GM21825 (cell line): ENCODE results near the gene SLMAP.
"Not testable (repeated sequence)": the region's sequence is repeated elsewhere in the genome, so short reads cannot be mapped to it uniquely, and the experiment has no call there.

ENCODE experiments used
- ATAC-seq: cut with Tn5 transposase; IDR thresholded peaks from one replicate; pipeline ENCODE4 v1.9.1; 2021; ENCODE audit warnings: mild to moderate bottlenecking, moderate library complexity; ENCODE audit not compliant: unreplicated experiment

The SLMAP gene

DNA sequence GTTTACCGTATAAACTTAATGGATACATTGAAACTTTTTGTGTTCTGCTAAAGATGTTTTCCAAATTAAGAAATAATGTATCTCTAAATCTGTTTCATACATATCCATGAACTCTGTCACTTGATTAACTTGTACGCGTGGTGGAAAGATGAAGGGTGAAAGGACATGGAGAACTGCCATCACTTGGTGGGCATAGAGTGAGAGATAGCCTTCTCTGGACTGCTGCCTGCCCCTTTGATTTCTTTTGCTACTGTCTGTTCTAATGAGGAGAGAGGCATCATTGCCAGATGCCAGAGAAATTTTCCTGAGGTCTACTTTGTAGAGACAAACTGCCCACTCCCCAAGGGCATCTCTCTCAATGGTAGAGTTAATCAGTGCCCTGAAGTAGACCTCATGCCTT is 120.5 kb downstream of the SLMAP start:
- ATAC-seq, result no peak

DNA sequence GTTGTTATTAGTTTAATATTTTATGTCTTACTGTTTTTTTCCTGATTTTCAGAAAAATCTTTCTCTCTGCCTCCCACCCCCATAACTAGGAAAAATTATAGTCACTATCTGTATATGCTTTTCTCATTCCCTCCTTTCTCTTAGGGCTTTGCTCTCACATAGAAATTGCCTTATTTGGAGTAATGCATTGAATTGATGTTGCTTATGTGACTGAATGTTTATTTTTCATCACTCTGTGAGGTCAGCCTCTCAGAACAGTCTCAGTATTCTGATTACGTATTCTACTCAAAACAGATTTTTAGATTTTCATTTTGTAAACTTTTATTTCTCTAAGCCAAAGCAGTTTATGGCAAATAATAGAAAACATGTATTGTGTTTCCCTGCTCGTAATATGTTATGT is 121.0 kb downstream of the SLMAP start:
- no peak for ATAC-seq

DNA sequence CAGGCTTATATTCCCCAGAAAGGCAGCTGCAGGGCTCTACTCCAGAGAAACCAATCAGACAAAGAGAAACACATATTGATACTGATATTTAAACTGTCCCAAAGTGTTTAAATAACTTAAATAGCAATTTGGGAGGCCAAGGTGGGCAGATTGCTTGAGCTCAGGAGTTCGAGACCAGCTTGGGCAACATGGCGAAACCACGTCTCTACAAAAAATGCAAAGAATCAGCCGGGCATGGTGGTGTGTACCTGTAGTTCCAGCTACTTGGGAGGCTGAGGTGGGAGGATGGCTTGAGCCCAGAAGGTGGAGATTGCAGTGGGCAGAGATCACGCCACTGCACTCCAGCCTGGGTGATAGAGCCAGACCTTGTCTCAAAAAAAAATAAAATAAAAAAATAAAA is 128.3 kb downstream of the SLMAP start:
- ATAC-seq, result not testable (repeated sequence)

DNA sequence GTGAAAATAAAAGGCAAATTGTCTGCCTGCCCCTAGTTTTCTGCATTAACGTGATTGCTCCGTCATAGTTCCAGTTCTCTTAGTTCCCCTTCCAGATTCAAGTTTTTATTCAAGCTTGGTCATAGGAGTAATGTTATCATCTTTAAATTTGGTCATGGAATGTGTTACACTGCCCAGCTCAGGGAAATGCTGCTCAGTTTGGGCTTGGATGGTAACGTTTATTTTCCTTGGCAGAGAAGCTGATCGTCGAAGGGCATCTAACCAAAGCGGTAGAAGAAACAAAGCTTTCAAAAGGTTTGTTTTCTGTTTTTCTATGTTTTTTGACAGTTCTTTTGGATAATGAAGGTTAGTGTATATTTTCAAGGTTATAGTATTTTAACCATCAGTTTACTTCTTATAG is 133.7 kb downstream of the SLMAP start:
- no peak for ATAC-seq

DNA sequence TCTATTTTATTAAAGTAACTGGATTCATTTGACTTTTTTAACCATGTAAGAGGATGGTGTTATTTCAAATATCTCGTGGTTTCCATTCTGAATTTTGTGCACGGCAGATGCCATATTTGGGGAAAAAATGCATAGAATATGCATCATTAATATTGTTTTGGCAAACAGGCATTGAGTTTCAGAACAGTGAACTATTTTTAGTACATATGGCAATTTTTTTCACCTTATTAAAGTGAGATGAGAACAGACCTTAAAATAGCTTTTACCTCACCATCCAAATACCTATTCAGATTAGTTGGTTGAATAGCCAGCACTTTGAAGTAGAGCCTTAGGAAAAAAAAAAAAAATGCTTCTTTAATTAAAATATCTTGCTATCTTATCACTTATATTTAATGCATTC is 134.8 kb downstream of the SLMAP start:
- ATAC-seq, result no peak

DNA sequence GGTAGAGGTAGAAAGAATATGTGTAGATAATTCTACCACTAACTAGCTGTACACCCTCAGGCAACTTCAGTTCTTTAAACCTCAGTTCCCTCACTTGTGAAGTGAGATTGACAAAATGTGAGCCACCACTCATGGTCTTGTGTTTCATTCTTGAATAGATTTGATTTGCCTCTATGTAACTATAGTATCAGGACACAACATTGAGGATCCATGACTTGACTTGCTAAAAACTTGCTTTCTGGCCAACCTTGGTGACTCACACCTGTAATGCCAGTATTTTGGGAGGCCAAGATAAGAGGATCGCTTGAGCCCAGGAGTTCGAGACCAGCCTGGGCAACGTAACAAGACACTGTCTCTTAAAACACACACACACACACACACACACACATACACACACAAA is 136.3 kb downstream of the SLMAP start:
- no peak for ATAC-seq

DNA sequence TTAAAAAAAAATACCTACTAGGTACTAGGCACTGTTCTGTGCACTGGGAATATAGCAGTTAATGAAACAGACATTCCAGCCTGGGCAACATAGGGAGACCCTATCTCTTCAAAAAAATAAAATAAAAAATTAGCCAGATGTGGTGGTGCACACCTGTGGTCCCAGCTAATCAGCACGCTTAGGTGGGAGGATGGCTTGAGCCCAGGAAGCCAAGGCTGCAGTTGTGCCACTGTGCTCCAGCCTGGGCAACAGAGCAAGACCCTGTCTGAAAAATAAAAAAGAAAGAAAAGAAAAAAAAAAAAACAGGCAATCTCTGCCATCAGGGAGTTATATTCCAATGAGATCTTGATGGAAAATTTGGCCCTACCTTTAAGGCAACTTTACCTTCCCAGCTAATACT is 137.0 kb downstream of the SLMAP start:
- no peak for ATAC-seq

DNA sequence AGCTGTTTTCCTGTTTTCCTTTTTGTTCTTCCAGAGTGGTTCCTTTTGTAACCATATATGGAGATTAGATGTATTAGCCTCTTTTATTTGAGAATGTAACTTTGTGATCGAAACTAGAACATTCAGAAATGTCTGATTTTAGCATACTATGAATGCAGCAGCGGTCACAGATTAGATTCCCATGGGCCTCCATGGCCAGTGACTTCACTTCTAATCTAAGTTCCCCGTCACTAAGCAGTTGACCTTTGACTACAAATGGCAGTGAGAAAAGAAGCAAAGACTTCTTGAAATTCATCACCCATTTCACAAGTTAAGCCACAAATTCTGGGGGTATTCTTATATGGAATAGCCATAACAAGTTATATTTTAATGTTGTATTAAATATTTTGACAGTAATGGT is 137.6 kb downstream of the SLMAP start:
- no peak for ATAC-seq

DNA sequence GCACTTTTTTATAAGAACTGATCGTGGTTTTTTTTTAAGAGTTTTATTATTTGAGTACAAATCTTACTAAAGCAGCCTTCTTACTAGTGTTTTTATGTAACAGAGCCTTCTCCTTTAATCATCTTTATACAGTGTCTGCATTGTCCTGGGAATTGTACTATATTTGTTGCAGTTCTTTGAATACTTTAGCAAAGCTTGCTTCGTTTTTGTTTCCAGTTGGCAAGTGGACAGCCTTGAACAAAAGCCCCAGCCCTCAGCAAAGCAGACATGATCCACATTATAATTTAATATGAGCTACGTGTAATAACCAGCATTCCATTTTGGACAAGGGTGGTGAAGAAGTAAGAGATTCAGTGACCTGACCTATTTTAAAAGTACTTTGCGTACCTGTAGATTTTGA is 139.9 kb downstream of the SLMAP start:
- no peak for ATAC-seq

DNA sequence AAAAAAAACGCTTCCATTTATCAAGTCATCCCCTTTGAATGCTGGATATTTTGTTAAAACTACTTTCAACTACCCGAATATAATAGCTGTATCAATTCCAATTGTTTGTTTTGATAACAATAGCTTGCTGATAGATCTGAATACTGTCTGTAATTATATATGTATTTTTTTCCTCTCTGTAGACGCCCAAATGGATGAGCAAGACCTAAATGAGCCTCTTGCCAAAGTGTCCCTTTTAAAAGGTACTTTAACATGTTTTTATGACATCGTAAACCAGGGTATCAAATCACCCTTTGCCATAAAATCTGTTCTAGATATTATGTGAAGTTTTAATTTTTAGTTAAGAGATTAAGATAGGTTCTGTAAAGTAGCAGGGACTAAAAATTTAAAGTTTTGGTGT is 140.6 kb downstream of the SLMAP start:
- no peak for ATAC-seq

DNA sequence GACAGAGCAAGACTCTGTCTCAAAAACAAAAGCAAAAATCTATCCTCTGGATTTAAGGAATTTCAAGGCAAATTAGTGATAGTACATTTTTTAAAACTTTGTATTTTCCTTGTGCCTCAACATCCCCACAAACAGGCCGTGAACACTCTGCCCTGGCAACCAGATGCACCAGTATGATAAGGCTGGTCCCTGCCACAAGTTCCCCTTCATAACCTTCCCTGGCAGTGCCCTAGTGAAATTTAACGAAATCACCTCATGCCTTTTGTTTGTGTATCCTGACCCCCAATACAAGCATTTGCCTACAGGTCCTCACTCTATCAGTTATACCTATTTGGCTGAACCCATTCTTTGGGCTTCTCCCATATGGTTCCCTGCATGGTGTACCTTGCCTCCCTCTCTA is 144.7 kb downstream of the SLMAP start:
- ATAC-seq, result no peak

DNA sequence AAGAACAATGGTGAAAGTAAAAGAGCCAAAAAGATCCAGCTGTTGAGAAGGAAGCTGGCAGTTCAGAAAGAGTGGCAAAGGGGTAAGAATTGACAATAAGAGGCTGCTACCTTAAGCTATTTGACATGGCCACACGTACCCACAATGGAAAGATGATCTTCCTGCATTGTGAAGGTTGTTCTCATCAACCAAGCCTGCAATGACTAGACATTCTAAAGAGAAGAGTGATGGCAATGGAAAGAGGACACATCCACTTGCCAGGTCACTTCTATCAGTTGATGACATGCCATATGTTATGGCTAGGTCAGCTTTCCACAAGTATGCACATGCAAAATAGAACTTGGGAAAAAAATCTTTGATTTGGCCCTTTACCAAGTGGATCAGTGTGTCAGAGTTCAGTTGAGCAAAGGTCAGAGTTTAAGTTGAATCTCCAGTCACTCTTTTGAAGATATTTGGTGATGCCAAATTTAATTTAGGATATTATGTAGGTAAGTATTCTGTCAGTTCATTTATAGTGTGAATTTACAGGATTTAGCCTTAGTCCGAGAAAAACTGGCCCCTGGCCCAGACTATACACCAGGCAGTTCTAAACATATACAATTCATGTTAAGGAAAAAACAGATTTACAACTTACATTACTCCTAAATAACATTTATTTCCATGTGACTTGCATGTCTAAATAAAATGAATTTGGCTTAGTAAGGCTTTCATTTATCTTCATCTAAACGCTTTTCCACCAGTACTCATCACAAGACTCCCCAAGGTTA is 147.2 kb downstream of the SLMAP start:
- no peak for ATAC-seq

DNA sequence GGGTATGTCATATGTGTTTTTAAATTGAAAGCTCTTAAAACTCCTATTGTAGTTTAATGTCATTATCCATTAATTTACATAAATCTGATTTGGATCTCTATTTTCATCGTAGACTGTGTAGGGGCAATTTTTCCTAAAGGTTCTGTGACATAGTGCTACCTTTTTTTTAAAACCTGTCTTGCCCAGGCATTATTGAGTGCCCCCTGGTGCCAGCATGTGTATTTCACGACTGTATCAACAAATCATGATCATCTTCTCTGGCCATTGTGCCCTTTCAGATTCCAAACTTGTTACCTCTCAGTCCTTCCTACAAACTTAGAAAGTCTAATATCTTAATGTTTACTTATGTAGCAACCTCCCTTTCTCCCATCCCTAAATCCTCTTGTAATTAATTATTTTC is 154.9 kb downstream of the SLMAP start:
- no peak for ATAC-seq

DNA sequence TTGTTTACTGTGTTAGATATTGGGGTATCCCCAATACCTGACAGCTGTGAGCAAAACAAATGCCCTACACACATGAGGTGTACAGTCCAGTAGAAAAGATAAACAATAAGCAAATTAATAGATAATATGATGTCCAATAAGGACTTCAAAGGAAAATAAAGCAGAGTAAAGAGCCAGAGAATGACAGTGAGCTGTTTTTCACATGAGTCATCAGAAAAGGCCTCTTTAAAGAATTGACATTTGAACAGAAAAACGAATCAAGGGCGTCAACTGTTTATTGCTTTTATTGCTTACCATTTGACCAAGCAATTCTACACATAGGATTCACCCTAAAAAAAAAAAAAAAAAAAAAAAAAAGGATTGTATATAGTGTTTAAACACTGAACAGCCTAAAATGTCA is 155.5 kb downstream of the SLMAP start:
- ATAC-seq, result no peak

DNA sequence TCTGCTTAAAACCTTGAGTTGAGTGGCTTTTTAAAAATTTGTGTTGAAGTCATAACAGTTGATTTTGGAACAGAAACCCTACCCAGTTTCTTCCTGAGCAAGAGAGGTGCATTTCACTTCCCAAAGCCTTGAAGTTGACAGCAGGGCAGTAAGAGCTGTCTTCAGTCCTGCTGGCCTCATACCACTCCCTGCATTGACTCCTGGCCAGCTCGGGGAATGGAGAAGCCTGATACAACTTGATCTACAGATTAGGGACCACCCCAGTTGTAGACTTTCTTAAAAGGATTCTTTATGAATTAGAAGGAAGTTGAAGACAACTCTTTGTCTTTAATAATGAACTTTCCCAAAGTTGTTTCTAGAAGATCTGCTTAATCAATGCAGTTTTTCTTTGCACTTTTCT is 161.5 kb downstream of the SLMAP start:
- no peak for ATAC-seq

DNA sequence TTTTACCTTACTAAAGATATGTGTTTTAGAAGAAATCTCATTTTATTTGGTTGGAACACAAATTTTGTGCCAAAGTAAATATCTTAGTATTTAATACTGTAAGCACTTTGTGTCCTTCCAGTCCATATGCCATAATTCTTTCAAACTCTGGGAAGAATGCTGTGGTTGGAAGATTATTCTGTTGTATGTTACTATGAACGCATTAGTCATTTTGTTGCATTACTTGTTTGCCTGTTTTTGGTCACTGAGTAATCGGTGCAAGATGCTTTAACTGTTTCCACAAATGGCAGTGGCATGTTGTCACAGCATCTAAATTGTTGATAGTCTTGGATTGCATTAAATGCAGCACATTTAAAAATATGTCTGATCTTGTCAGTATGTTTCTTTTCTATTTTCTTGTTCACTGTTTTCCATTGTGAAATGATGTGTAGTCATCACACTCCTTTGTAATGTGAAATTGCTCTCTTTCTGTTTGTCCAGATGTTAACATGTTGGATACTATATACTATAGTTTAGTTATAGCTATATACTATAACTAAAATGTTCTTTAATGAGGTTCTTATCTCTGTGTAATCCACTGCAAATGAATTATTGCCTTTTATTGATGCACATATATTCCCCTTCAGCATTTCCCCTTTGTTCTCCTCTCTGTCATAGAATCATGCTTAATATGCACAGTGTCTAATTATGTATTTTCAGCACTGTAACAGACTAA is 162.2 kb downstream of the SLMAP start:
- ATAC-seq, result no peak

DNA sequence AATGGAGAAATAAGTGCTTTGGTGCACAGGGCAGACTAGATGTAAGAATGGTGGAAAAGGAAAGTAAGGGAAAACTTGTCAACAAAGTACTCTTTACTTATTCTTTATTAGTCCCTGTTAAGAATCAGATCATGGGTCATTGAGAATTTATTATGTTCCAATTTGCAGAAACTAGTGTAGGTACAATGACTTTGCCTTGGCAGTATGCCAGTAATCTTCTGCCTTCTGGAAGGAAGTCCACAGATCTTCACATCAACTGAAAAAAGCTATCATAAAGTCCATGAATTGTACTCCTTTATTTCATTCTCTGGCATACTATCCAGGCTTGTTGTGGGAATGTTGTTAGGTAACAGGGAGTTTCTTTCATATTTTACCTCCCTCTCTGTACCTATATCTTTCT is 163.9 kb downstream of the SLMAP start:
- no peak for ATAC-seq

DNA sequence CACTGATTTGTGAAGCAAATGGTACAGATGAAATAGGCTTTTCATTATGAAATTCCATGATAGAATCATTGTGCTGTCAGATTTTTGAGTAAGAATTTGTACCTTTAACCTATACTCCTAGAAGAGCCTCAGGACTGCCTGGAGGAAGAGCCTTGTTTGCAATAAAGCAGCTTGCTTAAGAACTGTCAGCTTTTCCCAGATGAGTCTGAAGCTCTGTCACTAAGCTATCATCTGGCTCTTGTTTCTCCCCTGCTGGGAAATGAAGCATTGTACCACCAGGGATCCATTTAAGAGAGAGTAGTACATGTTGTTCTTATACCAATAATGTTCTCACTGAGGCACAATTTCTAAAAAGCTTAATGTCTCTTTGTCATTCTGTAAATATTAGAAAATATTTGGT is 167.0 kb downstream of the SLMAP start:
- ATAC-seq, result no peak

DNA sequence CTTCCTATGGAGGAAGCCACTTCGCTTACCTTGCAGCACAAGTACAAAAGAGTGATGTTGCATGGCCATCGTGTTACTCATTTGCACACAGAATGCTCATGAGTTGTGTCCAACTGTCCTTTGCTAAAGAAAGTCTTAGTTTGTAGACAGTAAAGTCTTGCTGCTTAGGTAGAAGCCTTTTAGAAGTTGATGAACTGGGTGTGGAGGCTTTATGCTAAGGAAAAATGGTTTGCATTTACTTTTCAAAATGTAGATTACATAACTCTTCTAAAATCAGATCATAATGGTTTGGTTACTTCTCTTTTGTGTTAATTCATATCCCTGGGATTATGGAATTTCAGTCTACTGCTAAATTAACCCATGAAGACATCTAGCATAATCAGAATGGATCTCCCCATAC is 167.6 kb downstream of the SLMAP start:
- ATAC-seq, result no peak

DNA sequence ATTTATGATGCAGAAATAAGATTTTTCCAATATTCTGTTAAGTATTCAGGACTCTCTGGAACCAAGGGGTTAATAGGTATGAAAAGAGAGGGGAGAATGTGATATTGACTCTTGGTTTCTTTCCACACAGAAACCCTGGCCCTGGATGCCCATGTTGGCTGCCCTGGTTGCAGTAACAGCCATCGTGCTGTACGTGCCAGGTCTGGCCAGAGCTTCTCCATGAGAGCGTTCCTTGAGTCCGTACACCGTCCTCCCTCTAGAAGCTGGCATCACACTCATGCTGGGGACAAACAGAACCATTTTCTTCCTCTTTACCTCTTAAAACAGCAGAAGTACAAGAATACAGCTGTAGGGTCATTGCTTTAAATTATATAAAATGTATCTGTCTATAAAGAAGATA is 171.1 kb downstream of the SLMAP start:
- ATAC-seq, result no peak

DNA sequence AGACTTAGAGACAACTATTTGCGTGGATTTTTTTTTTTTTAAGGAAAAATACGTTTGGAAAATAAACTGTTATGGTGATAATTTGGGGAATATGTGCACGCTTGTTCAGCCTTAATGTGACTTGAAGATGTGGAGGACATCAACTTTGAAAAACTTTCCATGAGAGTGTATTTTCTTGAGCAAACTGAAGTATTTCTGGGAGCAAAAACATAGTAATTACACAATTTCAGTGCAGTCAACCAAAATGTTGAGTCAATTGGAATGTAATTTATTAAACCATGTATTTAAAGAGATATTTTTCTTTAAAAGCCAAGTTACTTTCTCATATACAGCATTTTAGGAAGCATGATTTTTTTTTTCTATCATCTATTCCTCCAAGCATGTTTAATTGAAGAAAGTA is 171.8 kb downstream of the SLMAP start:
- no peak for ATAC-seq

DNA sequence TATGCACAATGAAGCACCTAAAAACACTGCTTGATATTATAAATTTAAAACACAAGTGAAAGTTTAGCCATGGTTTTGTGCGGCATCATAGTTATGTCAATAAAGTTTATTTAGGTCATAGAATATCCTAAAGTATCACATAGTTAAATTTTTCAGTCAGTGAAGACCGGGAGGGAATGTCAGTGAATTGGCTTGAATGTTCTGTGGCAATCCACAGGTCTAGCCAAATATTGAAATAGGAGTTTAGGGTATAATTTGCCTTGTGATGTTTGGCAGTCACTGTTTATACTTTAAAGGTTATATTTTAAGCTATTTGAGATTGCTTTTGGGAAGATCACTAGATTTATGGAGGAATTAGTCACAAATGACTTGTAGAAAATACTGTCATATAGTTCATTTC is 172.4 kb downstream of the SLMAP start:
- no peak for ATAC-seq

DNA sequence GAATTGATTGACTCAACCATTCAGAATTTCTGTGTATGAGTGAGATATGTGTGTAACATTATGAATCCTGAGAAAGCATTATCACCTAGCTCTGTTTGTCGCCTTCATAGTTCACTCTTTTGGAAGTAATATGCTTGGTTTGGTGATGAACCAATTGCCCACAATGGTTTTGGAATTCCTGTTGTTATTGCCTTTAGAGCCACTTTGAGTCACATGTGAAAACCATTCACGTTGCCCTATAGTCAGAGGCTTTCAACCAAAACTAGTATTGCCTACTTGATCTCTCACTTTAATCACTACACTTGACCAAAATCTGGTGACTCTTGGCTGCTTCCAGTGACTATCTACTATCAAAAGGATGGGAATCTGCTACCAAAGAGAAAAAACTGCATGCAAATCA is 173.9 kb downstream of the SLMAP start:
- ATAC-seq, result no peak
